ENCODE measurements around the gene ZHX3.

- TF ChIP-seq CTCF (IDR thresholded peaks at IDR 0.05): no peak
- TF ChIP-seq POLR2A (IDR thresholded peaks at IDR 0.05): no peak
- no peak for TF ChIP-seq EP300 (IDR thresholded peaks at IDR 0.05)
Observed at GRCh38 chr20:41347523-41348429, 30.2 kb upstream of the ZHX3 start.
